ENCODE results near the gene DPYSL4.

DNA sequence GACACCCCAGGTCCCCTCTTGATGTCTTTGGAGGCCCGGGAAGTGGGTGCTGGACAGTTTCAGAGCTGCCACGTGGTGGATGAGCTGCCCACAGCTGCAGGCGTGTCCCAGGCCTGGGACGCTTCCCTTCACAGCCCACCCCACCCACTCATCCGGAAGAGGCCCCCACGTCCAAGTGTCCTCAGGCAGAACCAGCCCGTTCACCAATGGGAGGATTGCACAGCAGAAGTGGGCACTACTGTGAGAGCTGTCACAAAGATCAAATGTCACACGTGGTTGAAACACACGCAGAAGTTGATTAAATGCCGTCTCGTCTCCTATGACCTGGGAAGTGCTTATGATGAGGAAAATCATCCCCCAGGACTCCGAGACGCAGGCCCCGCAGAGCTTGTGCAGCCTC, 68.1 kb downstream of the DPYSL4 start:
- TF ChIP-seq CTCF (IDR thresholded peaks at IDR 0.05; ENCODE audit: low read length) (no peak), EZH2 (IDR thresholded peaks at IDR 0.05; ENCODE audit: borderline replicate concordance, low read length) (no peak)

Measured in OCI-LY1 (cell line).